Heart left ventricle (tissue), 13 donors: ENCODE data around the gene PCOLCE2.

ENCODE experiments used
- CTCF ChIP-seq, 12 donors: fragments of 200-600 bp; sonication (generic) in 4 of 12; IDR thresholded peaks; one replicate each; pipeline versions ENCODE4 v1.5.0 to v1.8.0; 2018 to 2022; ENCODE audit warnings: antibody characterized with exemption in 12 of 12, mild to moderate bottlenecking in 5 of 12
- POLR2A ChIP-seq, 2 donors: fragments of 450-650 bp; IDR thresholded peaks; one replicate each; pipeline ENCODE4 v1.6.1; 2017; ENCODE audit warnings: antibody characterized with exemption in 2 of 2, mild to moderate bottlenecking in 2 of 2, moderate library complexity in 2 of 2
- donor health status: ischemic (EF 13 %, LVEDD 7.1; RV severe dilation, severe dysfunction).
- donor health status: DM: no; HTN: yes; CAD: no.
- donor health status: DM: no; HTN: no; CAD: no.
- donor health status: ischemic (EF 25% LVEDD 6.9; RV normal size, moderate dysfunction).
- donor health status: ischemic (EF 25% LVEDD 5.7; RV mildly dilated, moderate dysfunction).
- donor health status: ischemic (EF 35%, LVEDD 5.7; RV mildly dilated, moderate dysfunction).
- donor health status: nonischemic (EF 11% LVEDD 7.7; RV severe dilation, severe dysfunction).
- donor health status: DM: yes; HTN: yes; CAD: no.
- donor health status: PGD.
- donor health status: ischemic (EF 29% LVEDD 5.4; RV normal size, mild dysfunction).
- donor health status: nonischemic (EF 23%, LVEDD 6.1; RV moderate dilation, normal function).

- TF ChIP-seq POLR2A (IDR thresholded peaks at IDR 0.05) = no peak
- no peak for TF ChIP-seq CTCF (IDR thresholded peaks at IDR 0.05)
Measured at GRCh38 chr3:142787719-142788118, 101.2 kb downstream of the PCOLCE2 start.
